SW 1271 (cell line): ENCODE data around the gene AHCY.
"Not testable (repeated sequence)": the region's sequence is repeated elsewhere in the genome, so short reads cannot be mapped to it uniquely, and the experiment has no call there.

Experiments used
- DNase-seq, 2 experiments: peaks; one replicate each; lab custom pipeline; 2025; lab: John Stamatoyannopoulos, UW

Gene AHCY

GRCh38 chr20:34256629-34257124, 46.5 kb downstream of the AHCY start:
- DNase-seq = no peak

GRCh38 chr20:34254979-34255378, 48.2 kb downstream of the AHCY start:
- DNase-seq = no peak

- DNase-seq = not testable (repeated sequence)
These were observed 50.6 kb downstream of the AHCY start for GRCh38 chr20:34252431-34253086.

GRCh38 chr20:34251619-34252018, 51.5 kb downstream of the AHCY start:
- DNase-seq = no peak

DNA sequence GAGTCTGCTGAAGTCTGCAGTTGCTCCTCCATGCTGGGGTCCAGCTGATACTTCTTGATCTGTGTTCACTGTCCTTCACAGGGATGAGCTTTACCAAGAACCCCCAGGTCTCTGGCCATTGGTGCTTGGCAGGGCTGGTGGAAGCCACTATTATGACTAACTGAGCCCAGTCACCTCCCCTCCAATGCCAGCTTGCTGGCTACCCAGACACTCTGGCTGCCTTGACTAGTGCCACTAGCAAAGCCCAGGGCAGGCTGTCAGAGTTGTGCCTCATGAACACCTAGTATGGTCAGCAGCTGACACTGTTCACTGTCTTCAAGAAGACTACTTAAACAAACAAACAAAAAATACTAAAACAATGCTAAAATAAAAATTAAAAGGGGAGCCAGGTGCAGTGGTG, 53.1 kb downstream of the AHCY start:
- no peak for DNase-seq

DNA sequence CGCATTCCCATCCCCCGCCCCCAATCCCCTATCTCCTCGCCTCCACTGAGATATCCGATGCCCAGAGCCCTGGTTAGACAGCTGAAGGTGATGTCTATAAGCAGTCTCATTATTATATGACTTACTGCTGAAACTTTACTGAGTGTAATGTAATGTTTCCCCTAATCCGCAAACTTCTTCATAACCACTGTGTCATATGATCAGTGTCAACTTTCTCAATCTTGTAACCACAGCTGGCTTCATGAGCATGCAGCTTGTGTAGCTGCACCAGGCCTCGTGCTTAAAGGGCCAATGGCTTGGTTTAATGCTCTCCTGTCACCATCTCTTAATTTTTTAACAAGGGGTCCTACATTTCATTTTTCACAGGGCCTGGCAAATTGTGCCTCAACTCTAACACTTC, 53.9 kb downstream of the AHCY start:
- no peak for DNase-seq

- DNase-seq = no peak
These were observed 57.0 kb downstream of the AHCY start for GRCh38 chr20:34246126-34246626.

- no peak for DNase-seq
These were observed 59.8 kb downstream of the AHCY start for GRCh38 chr20:34243377-34243776.

- no peak for DNase-seq
These were observed 60.3 kb downstream of the AHCY start for GRCh38 chr20:34242879-34243278.

- DNase-seq = not testable (repeated sequence)
These were observed 61.1 kb downstream of the AHCY start for GRCh38 chr20:34242015-34242414.

GRCh38 chr20:34240693-34241615, 62.2 kb downstream of the AHCY start, which contains the start of gene ASIP:
Gene ASIP, plus strand, starts transcription at chr20:34241423. Its CDS starts 18,952 bp downstream, at chr20:34260375.
- no peak for DNase-seq

- DNase-seq = no peak
These were observed 63.0 kb downstream of the AHCY start for GRCh38 chr20:34240121-34240520.

GRCh38 chr20:34237942-34238341, 65.2 kb downstream of the AHCY start:
- DNase-seq = no peak

- DNase-seq = no peak
These were observed 67.3 kb downstream of the AHCY start for GRCh38 chr20:34235875-34236274.

GRCh38 chr20:34233687-34234086, 69.5 kb downstream of the AHCY start:
- DNase-seq = no peak

- no peak for DNase-seq
These were observed 70.6 kb downstream of the AHCY start for GRCh38 chr20:34232494-34233087.

DNA sequence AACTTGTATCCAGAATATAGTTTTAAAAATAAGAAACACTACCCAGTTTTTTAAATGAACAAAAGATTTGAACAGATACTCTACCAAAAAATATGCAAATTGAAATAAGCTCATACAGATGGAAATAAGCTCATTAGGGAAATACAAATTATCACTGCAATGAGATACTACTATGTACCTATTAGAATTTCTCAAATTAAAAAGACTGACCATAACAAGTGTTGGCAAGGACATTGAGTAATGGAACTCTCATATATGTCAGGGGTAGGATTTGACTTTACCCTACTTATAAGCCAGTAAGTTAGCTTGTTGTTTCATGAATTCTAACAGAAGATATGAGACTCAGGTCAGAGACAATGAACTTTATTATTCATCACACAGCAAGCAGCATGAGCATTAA, 71.5 kb downstream of the AHCY start:
- DNase-seq = no peak
